DND-41 (cell line): Measurements from ENCODE around the gene ZFYVE28.

Source experiments
- EZH2 ChIP-seq: IDR thresholded peaks from 3 replicates; pipeline ENCODE4 v1.6.1; 2012; ENCODE audit warnings: borderline replicate concordance, low read depth, mild to moderate bottlenecking, moderate library complexity, low read length, inconsistent platforms; ENCODE audit not compliant: severe bottlenecking
- TF ChIP-seq, protein P1 (sequence below): IDR thresholded peaks from 2 replicates; pipeline ENCODE4 v1.5.1; 2012; ENCODE audit warnings: borderline replicate concordance, low read length, moderate library complexity, mild to moderate bottlenecking; ENCODE audit not compliant: poor library complexity, severe bottlenecking; ENCODE audit errors: extremely low read depth

DNA sequence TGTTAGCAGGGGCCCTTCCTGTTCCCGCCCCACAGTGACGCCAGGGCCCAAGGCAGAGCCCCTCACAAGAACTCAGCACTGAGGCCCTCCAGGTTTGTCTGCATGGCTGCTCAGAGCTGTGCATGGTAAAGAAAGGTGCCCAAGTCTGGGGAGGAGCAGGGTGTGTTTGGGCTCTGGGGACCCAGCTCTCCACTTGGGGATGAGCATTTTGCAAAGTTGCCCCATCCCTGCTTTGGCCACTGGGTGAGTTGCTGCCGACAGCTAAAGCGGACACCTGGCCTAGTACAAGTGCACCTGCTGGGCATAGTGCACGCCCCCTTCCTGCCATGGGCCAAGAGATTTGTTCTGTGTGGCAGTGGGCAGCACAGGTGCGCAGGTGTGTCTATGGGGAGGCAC, 154.5 kb downstream of the ZFYVE28 start:
- TF ChIP-seq, protein P1, sequence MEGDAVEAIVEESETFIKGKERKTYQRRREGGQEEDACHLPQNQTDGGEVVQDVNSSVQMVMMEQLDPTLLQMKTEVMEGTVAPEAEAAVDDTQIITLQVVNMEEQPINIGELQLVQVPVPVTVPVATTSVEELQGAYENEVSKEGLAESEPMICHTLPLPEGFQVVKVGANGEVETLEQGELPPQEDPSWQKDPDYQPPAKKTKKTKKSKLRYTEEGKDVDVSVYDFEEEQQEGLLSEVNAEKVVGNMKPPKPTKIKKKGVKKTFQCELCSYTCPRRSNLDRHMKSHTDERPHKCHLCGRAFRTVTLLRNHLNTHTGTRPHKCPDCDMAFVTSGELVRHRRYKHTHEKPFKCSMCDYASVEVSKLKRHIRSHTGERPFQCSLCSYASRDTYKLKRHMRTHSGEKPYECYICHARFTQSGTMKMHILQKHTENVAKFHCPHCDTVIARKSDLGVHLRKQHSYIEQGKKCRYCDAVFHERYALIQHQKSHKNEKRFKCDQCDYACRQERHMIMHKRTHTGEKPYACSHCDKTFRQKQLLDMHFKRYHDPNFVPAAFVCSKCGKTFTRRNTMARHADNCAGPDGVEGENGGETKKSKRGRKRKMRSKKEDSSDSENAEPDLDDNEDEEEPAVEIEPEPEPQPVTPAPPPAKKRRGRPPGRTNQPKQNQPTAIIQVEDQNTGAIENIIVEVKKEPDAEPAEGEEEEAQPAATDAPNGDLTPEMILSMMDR: no peak
- no peak for TF ChIP-seq EZH2
